Measurements from ENCODE around the gene ADM2.

The ADM2 gene

GRCh38 chr22:50445071-50445879, 36.1 kb upstream of the ADM2 start:
- no peak for FAIRE-seq
- DNase-seq (ENCODE audit: low spot score) = no peak

GRCh38 chr22:50445880-50446707, 35.2 kb upstream of the ADM2 start:
- DNase-seq (ENCODE audit: low spot score) (no peak), FAIRE-seq (no peak)

- FAIRE-seq (no peak), DNase-seq (ENCODE audit: low spot score) (no peak)
Observed at GRCh38 chr22:50446708-50447575, 34.4 kb upstream of the ADM2 start.

- DNase-seq (ENCODE audit: low spot score) = no peak
- FAIRE-seq = no peak
Observed at GRCh38 chr22:50447576-50448551, 33.5 kb upstream of the ADM2 start.

- FAIRE-seq (no peak), DNase-seq (ENCODE audit: low spot score) (no peak)
Observed at GRCh38 chr22:50452649-50453048, 28.7 kb upstream of the ADM2 start.

GRCh38 chr22:50454556-50455075, 26.7 kb upstream of the ADM2 start:
- DNase-seq (ENCODE audit: low spot score) (no peak), FAIRE-seq (no peak)

GRCh38 chr22:50455201-50455600, 26.1 kb upstream of the ADM2 start:
- DNase-seq (ENCODE audit: low spot score) (no peak), FAIRE-seq (no peak)

GRCh38 chr22:50456026-50456425, 25.3 kb upstream of the ADM2 start:
- no peak for DNase-seq (ENCODE audit: low spot score)
- no peak for FAIRE-seq

- DNase-seq (ENCODE audit: low spot score) = no peak
- FAIRE-seq = no peak
Observed at GRCh38 chr22:50456466-50457234, 24.7 kb upstream of the ADM2 start.

- no peak for FAIRE-seq
- DNase-seq (ENCODE audit: low spot score) = no peak
Observed at GRCh38 chr22:50459016-50459415, 22.3 kb upstream of the ADM2 start.

GRCh38 chr22:50459496-50460140, 21.7 kb upstream of the ADM2 start:
- DNase-seq (ENCODE audit: low spot score) (no peak), FAIRE-seq (no peak)

GRCh38 chr22:50460938-50461337, 20.4 kb upstream of the ADM2 start:
- FAIRE-seq (no peak), DNase-seq (ENCODE audit: low spot score) (no peak)

GRCh38 chr22:50461536-50461935, 19.8 kb upstream of the ADM2 start:
- DNase-seq (ENCODE audit: low spot score) = no peak
- FAIRE-seq = no peak

GRCh38 chr22:50461979-50462540, 19.3 kb upstream of the ADM2 start:
- FAIRE-seq (no peak), DNase-seq (ENCODE audit: low spot score) (no peak)

GRCh38 chr22:50463188-50463900, 18.0 kb upstream of the ADM2 start:
- FAIRE-seq = no peak

GRCh38 chr22:50464451-50464850, 16.9 kb upstream of the ADM2 start:
- no peak for DNase-seq (ENCODE audit: low spot score)
- no peak for FAIRE-seq

More at GRCh38 chr22:50463188-50463900, 18.0 kb upstream of the ADM2 start:
- no peak for DNase-seq (ENCODE audit: low spot score)

GRCh38 chr22:50465066-50465930, 16.0 kb upstream of the ADM2 start:
- no peak for FAIRE-seq
- DNase-seq (ENCODE audit: low spot score) = no peak

All from RCC 7860 (cell line).